Right kidney (tissue), 1 donor: ENCODE measurements around the gene TBX5.
"Not testable (repeated sequence)": the region's sequence is repeated elsewhere in the genome, so short reads cannot be mapped to it uniquely, and the experiment has no call there.

Source experiments
- DNase-seq: peaks from one replicate; pipeline ENCODE4 v3.0.0-alpha.2; 2016

Gene TBX5

GRCh38 chr12:114381177-114381576, 24.8 kb downstream of the TBX5 start:
- DNase-seq: no peak

DNA sequence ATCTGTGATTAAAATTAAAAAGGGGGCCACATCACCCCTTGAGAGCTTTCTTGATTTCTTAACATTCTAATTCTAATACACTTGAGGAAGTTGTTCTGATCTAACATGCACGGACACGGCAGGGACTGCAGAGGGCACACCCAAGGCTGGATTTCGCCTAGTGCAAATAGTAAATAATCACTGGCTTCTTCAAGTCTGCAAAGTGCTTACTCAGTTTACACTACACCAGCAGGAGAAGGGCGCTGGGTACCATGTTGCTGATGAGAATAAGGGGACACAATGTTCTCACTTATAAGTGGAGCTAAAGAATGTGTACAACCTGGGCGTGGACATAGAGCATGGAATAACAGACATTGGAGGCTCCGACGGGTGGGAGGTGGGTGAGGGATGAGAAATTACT, 34.2 kb downstream of the TBX5 start:
- no peak for DNase-seq

DNA sequence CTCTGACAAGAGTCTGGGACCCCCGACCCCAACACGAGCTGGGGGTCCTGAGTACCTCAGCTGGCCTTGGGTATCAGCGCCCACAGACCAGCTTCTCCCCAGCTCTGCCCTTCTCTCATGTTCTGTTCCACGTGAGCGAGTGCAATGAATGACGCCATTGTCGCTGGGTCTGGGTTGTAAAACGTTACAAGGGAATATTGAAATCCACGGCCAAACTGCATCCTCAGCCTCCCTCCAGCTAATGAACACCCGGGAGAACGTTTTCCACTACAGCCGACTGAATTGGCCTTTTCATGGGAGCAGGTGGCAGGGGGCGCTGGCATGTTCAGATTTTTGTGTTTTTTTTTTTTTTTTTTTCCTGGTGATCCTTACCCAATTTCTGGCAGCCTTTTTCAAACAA, 34.7 kb downstream of the TBX5 start:
- no peak for DNase-seq

DNA sequence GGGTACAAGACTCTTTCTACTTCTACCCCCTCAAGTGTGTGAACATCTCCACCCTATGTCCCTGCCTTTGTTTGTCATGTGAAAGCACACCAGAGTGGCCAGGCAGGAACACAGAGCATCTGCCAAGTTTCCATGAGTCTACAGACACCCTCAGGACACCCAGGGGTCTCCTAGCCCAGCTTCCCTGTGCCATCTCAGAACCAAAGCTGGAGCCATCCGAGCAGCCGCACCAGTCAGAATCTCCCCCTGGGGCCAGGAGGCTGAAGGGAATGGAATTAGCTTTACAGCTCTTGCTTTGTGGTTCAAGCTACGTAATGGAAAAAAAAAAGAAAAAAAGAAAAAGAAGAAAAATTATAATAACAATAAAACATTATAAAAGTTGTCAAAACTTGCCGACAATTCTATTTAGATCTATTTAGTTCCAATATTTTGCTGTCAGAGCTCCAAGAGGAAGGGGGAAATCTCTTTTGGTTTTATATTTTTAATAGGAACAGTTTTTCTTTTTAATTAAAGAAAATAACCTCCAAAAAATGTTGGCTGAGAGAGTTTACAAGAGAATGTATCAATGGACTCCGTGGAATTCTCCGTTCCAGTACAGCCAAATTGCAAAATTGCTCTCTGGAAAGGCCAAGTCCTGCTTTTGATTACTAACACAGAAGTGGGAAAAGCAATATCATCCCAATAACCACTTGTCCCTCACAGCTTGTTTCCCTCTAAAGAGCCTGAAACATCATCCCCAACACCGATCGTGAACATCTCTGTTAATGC, 37.1 kb downstream of the TBX5 start:
- DNase-seq: no peak

DNA sequence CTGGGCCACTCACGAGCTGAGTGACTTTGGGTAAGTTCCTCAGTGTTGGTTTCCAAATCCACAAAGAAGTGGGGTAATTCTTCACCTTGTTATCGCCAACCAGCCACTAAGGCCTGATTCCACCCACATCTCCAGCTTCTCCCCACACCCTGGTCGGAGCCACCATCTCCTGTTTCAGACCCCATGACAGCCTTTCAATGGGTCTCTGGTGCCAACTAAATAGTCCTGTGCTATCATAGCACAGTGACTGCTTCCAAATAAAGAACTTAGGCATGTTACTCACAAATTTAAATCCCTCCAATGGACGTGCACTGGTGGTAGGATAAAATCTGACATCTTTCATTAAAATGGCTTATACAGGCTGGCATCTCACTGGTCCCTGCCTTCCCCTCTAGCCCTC, 44.0 kb downstream of the TBX5 start:
- DNase-seq: no peak

- no peak for DNase-seq
Measured at GRCh38 chr12:114361545-114361944, 44.4 kb downstream of the TBX5 start.

- no peak for DNase-seq
Measured at GRCh38 chr12:114360485-114360884, 45.5 kb downstream of the TBX5 start.

- no peak for DNase-seq
Measured at GRCh38 chr12:114355389-114356088, 50.4 kb downstream of the TBX5 start.

DNA sequence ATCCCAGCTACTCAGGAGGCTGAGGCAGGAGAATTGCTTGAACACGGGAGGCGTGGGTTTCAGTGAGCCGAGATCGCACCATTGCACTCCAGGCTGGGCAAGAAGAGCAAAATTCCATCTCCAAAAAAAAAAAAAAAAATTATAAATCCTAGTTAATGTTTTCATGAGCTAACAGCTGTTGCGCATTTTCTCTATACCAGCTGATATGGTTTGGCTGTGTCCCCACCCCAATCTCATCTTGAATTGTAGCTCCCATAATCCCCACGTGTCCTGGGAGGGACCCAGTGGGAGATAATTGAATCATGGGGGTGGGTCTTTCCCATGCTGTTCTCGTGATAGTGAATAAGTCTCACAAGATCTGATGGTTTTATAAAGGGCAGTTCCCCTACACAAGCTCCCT, 56.7 kb downstream of the TBX5 start:
- DNase-seq: not testable (repeated sequence)

- no peak for DNase-seq
Measured at GRCh38 chr12:114347861-114348260, 58.1 kb downstream of the TBX5 start.

DNA sequence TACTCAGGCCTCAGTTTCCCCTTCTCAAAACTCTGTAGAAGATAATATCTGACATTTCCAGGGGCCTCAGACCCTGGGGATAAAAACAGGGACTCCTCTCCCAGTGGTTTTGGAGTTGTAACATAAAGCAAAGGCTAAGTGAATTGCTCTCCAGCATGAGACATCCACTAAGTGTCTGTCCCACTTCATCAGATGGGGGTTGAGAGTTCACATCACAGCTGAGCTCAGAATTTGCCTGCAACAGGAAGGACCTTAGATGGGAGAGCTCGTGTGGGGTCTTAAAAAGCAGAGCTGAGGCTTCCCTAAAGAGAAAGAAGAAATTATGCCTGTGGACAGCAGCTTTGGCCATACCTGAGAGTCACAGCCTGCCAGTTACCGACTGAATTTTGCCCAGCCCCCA, 61.1 kb downstream of the TBX5 start:
- no peak for DNase-seq

- DNase-seq: no peak
Measured at GRCh38 chr12:114344303-114344663, 61.7 kb downstream of the TBX5 start.

DNA sequence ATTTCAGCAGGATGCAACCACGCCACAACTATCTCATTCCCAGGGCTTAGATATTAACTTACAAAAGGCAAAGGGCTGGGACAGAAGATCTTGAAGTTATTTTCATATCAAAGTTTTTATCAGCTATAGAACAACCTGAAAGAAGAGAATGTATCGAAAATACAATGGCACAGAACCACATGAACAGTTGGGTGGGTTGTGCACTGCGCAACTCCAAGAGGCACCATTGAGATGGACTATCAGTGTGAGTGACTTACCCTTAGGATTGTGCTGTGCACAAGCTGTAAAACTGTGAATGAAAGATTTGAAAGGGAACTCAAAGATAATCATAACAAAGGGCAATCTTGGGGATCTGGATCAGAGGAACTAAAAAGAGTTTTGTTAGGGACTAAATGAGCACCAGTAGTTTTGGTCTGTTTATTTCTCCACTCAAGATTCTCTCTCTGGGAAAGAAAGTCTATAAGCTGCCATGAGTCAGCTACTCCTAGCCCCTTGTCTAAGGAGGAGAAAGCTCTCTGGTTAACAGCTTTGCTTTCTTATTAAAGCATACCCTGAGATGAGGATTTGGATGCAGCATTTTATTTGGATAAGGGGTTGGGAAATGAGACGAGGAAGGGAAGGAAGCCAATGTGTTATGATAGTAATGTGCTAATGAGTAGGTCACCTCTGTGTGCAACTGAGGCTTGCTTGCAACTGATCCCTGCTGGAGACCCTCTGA, 62.2 kb downstream of the TBX5 start:
- no peak for DNase-seq

GRCh38 chr12:114342656-114343055, 63.3 kb downstream of the TBX5 start:
- no peak for DNase-seq

DNA sequence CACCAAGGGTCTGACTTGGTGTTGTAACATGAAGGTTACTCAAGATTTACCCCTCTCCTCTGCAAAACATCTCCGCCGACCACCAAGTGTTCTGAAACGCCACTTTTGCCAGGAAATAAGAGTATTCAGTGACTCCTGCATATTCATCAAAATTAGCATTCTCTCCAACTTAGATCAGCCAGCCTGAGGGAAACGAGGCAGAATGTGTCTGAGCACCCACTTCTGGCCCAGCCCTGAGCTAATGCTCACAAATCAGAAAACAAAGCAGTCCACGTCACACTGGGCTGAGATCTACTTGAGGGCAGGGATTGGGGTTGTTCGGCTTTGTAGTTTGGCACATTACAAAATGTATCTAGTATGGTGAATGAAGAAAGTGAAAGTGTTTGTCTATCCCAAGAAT, 64.3 kb downstream of the TBX5 start:
- no peak for DNase-seq

DNA sequence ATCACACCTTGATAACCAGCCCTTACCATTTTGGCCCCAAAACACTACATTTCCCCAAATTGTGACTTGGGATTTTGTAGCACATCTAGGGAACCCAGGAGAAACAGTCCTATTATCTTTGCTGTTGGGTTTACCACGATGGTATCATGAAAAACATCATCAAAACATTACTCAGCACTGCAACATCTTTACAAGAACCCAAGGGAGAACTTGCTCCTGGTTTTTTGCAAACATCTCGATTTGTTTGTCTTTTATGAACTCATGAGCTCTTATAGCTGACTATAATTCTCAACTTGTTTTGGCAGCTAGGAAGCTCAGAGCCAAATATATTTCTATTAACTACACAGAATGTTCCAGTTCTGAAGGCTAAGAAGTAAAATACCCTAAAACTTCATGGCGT, 65.7 kb downstream of the TBX5 start:
- DNase-seq: no peak

- no peak for DNase-seq
Measured at GRCh38 chr12:114339626-114340025, 66.3 kb downstream of the TBX5 start.

DNA sequence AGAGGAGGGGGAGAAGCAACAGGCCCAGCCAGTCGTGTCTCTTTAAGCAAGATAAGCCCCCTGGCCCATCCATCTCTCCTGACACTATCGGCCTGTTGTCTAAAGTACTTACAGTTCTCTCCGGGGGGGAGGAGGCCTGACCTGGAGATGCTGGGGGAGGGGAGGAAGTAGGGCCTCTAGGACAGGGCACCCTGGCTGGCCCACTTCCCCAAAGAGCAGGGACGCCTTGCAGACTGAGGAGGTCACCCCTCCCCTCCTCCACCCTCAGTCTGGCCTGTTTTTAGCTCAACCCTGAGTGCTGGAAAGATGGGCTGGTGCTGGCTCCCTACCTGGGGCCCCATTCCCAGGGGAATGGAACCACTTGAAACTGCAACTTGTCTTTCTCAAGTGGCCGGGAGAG, 70.3 kb downstream of the TBX5 start:
- DNase-seq: no peak

- DNase-seq: no peak
Measured at GRCh38 chr12:114334395-114334794, 71.5 kb downstream of the TBX5 start.

GRCh38 chr12:114328292-114328691, 77.7 kb downstream of the TBX5 start:
- no peak for DNase-seq

GRCh38 chr12:114327765-114328164, 78.2 kb downstream of the TBX5 start:
- no peak for DNase-seq

GRCh38 chr12:114321524-114321923, 84.4 kb downstream of the TBX5 start:
- DNase-seq: no peak

DNA sequence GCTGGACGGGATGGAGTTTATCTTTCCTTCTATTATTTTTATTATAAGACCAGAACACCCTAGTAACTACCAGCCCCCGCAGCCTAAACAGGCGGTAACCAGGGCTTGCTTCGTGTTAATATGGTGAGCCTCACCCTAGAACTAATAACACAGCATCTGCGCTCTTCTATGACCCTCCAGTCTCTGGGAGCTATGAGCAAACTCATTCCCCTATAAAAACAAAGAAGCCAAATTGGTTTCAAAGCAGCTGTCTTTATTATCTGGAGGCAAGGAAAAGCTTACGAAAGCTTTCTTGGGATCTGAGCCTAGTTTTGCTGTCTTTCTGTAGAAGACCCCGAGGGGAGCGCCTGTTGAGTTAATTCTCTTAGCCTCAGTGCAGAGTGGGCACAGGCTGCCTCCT, 85.0 kb downstream of the TBX5 start:
- DNase-seq: no peak

GRCh38 chr12:114320101-114320500, 85.8 kb downstream of the TBX5 start:
- no peak for DNase-seq
